MV-4-11 (cell line): ENCODE data around the gene SLC25A47.
"Not testable (repeated sequence)": the region's sequence is repeated elsewhere in the genome, so short reads cannot be mapped to it uniquely, and the experiment has no call there.

Experiments
- DNase-seq: peaks from one replicate; lab custom pipeline; 2025; lab: John Stamatoyannopoulos, UW

Gene SLC25A47

GRCh38 chr14:100327128-100327527, 4.0 kb downstream of the SLC25A47 start:
- DNase-seq, result no peak

- DNase-seq, result no peak
These were observed 5.5 kb downstream of the SLC25A47 start for GRCh38 chr14:100328495-100329163.

- no peak for DNase-seq
These were observed 6.3 kb downstream of the SLC25A47 start for GRCh38 chr14:100329233-100330006.

- DNase-seq, result no peak
These were observed 6.8 kb downstream of the SLC25A47 start for GRCh38 chr14:100330007-100330344.

GRCh38 chr14:100330388-100330931, 7.3 kb downstream of the SLC25A47 start:
- DNase-seq, result no peak

GRCh38 chr14:100332071-100332639, 9.0 kb downstream of the SLC25A47 start:
- no peak for DNase-seq

GRCh38 chr14:100332797-100333196, 9.7 kb downstream of the SLC25A47 start:
- no peak for DNase-seq

- DNase-seq, result no peak
These were observed 10.2 kb downstream of the SLC25A47 start for GRCh38 chr14:100333311-100333710.

GRCh38 chr14:100333827-100334226, 10.7 kb downstream of the SLC25A47 start:
- DNase-seq, result no peak

- no peak for DNase-seq
These were observed 11.8 kb downstream of the SLC25A47 start for GRCh38 chr14:100334904-100335303.

GRCh38 chr14:100336618-100337530, 13.7 kb downstream of the SLC25A47 start:
- no peak for DNase-seq

GRCh38 chr14:100339766-100340422, 16.8 kb downstream of the SLC25A47 start:
- DNase-seq, result no peak

- no peak for DNase-seq
These were observed 17.3 kb downstream of the SLC25A47 start for GRCh38 chr14:100340423-100340813.

- peak; percentile 98 for DNase-seq
These were observed 18.3 kb downstream of the SLC25A47 start for GRCh38 chr14:100341301-100342031.

GRCh38 chr14:100342195-100342594, 19.1 kb downstream of the SLC25A47 start:
- no peak for DNase-seq

GRCh38 chr14:100342826-100343225, 19.7 kb downstream of the SLC25A47 start:
- not testable (repeated sequence) for DNase-seq

- not testable (repeated sequence) for DNase-seq
These were observed 21.5 kb downstream of the SLC25A47 start for GRCh38 chr14:100344657-100345056.

GRCh38 chr14:100345711-100346110, 22.6 kb downstream of the SLC25A47 start:
- no peak for DNase-seq

- no peak for DNase-seq
These were observed 23.4 kb downstream of the SLC25A47 start for GRCh38 chr14:100346306-100347091.

- DNase-seq, result no peak
These were observed 25.2 kb downstream of the SLC25A47 start for GRCh38 chr14:100348253-100348729.
